H1 (cell line): Measurements from ENCODE around the gene CORO1C. TPM values are rescaled to one million over a fixed set of nuclear protein-coding genes. Genes with fewer than 3 reads are reported as not detected.

ENCODE experiments used
- CTCF ChIA-PET: fragments of 300-600 bp; sonication (Branson Sonifier 250); formaldehyde crosslinking; loops from one replicate; lab custom pipeline; 2021; ENCODE audit not compliant: partially characterized antibody; lab: Charles Lee
- POLR2A ChIA-PET: fragments of 300-600 bp; sonication (Branson Sonifier 250); formaldehyde crosslinking; loops from one replicate; lab custom pipeline; 2021; ENCODE audit warnings: inconsistent platforms; ENCODE audit not compliant: partially characterized antibody; lab: Charles Lee
- DNase-seq, 2 experiments: peaks; one replicate each; pipeline versions ENCODE4 v3.0.0 to v3.0.0-alpha.2; 2010 to 2022; ENCODE audit warnings: low spot score in 2 of 2, low read depth in 1 of 2, mixed read lengths in 1 of 2
- FAIRE-seq: peaks from 2 replicates; lab custom pipeline; 2011; peaks lifted over from hg19 to GRCh38; lab: Jason Lieb, UNC
- H2AFZ ChIP-seq: 2 replicates; pipeline ENCODE4 v1.8.1; 2012; ENCODE audit warnings: low read length, inconsistent platforms
- H2AK5ac ChIP-seq: 2 replicates; pipeline ENCODE4 v1.6.1; 2013; ENCODE audit warnings: low read depth, low read length
- H2BK120ac ChIP-seq: replicated peaks from 2 replicates; pipeline ENCODE3; 2013; ENCODE audit warnings: low read depth, low read length, inconsistent platforms
- H2BK12ac ChIP-seq: 2 replicates; pipeline ENCODE4 v1.6.1; 2013; ENCODE audit warnings: low read depth, low read length
- H2BK15ac ChIP-seq: 2 replicates; pipeline ENCODE4 v1.6.1; 2013; ENCODE audit warnings: low read length
- H2BK20ac ChIP-seq: 2 replicates; pipeline ENCODE4 v1.6.1; 2013; ENCODE audit warnings: low read length
- H2BK5ac ChIP-seq: 2 replicates; pipeline ENCODE4 v1.6.1; 2013; ENCODE audit warnings: low read depth, low read length
- H3K14ac ChIP-seq: 2 replicates; pipeline ENCODE4 v1.6.1; 2013; ENCODE audit warnings: inconsistent platforms; ENCODE audit not compliant: insufficient read length
- H3K18ac ChIP-seq: 2 replicates; pipeline ENCODE4 v1.6.1; 2013; ENCODE audit warnings: low read length; ENCODE audit errors: extremely low read depth
- H3K23ac ChIP-seq: 2 replicates; pipeline ENCODE4 v1.6.1; 2013; ENCODE audit warnings: inconsistent platforms; ENCODE audit not compliant: insufficient read length
- H3K23me2 ChIP-seq: 2 replicates; pipeline ENCODE4 v1.6.1; 2013; ENCODE audit warnings: low read depth, low read length
- H3K27ac ChIP-seq: 2 replicates; pipeline ENCODE4 v1.6.1; 2011; ENCODE audit warnings: low read depth, low read length, inconsistent platforms
- H3K27me3 ChIP-seq, 4 experiments: replicated peaks in 1 of 4; 1 replicate in 1 of 4; 2 replicates in 3 of 4; pipeline versions ENCODE4 v1.6.1 to v1.8.1; 2011 to 2013; ENCODE audit warnings: low read length in 3 of 4, mild to moderate bottlenecking in 3 of 4, inconsistent platforms in 2 of 4, mixed read lengths in 2 of 4, moderate library complexity in 1 of 4; ENCODE audit not compliant: control insufficient read depth in 3 of 4, insufficient read depth in 3 of 4; ENCODE audit errors: extremely low read depth in 1 of 4
- H3K36me3 ChIP-seq, 4 experiments: 2 replicates each; pipeline versions ENCODE4 v1.6.1 to v1.8.1; 2011 to 2013; ENCODE audit warnings: mild to moderate bottlenecking in 4 of 4, low read length in 3 of 4, moderate library complexity in 2 of 4, control low read depth in 1 of 4, inconsistent platforms in 1 of 4; ENCODE audit not compliant: insufficient read depth in 4 of 4, control insufficient read depth in 2 of 4
- H3K4ac ChIP-seq: replicated peaks from 2 replicates; pipeline ENCODE3; 2013; ENCODE audit warnings: low read length, low read depth, mixed read lengths, inconsistent platforms; ENCODE audit not compliant: insufficient read length
- H3K4me1 ChIP-seq, 4 experiments: replicated peaks in 1 of 4; 1 replicate in 1 of 4; 2 replicates in 3 of 4; pipeline versions ENCODE4 v1.6.1 to v1.8.1; 2011 to 2013; ENCODE audit warnings: low read length in 3 of 4, inconsistent platforms in 2 of 4, mixed read lengths in 1 of 4; ENCODE audit not compliant: insufficient read depth in 4 of 4, control insufficient read depth in 3 of 4
- H3K4me2 ChIP-seq, 2 experiments: 2 replicates each; pipeline versions ENCODE4 v1.6.1 to v1.8.1; 2011 to 2013; ENCODE audit warnings: low read depth in 2 of 2, low read length in 2 of 2, control low read depth in 1 of 2, inconsistent platforms in 1 of 2, mild to moderate bottlenecking in 1 of 2; ENCODE audit not compliant: insufficient read depth in 1 of 2
- H3K4me3 ChIP-seq, 4 experiments: fragments of 200-600, 300-600 bp in 1 of 4; sonication (generic), shearing (Covaris generic), sonication (Bioruptor Twin) in 1 of 4; 2 replicates each; pipeline versions ENCODE4 v1.5.1 to v1.8.1; 2011 to 2016; ENCODE audit warnings: low read length in 4 of 4, low read depth in 3 of 4, control low read depth in 2 of 4, inconsistent platforms in 2 of 4, mild to moderate bottlenecking in 2 of 4, mixed read lengths in 1 of 4, moderate library complexity in 1 of 4; ENCODE audit not compliant: insufficient read depth in 2 of 4; ENCODE audit errors: extremely low read depth in 1 of 4
- H3K56ac ChIP-seq: replicated peaks from 2 replicates; pipeline ENCODE3; 2013; ENCODE audit warnings: low read depth, mild to moderate bottlenecking, mixed read lengths, low read length, inconsistent platforms; ENCODE audit not compliant: insufficient read length
- H3K79me1 ChIP-seq: 2 replicates; pipeline ENCODE4 v1.6.1; 2013; ENCODE audit warnings: low read depth, low read length, control low read depth
- H3K79me2 ChIP-seq, 2 experiments: 2 replicates each; pipeline versions ENCODE4 v1.6.1 to v1.8.1; 2012 to 2013; ENCODE audit warnings: low read length in 2 of 2, mild to moderate bottlenecking in 2 of 2, inconsistent platforms in 1 of 2; ENCODE audit not compliant: insufficient read depth in 2 of 2, control insufficient read depth in 1 of 2
- H3K9ac ChIP-seq, 4 experiments: replicated peaks in 1 of 4; 1 replicate in 1 of 4; 2 replicates in 3 of 4; pipeline versions ENCODE4 v1.6.1 to v1.8.1; 2011 to 2013; ENCODE audit warnings: low read depth in 3 of 4, low read length in 3 of 4, control low read depth in 2 of 4, mild to moderate bottlenecking in 2 of 4, moderate library complexity in 2 of 4, inconsistent platforms in 1 of 4; ENCODE audit errors: extremely low read depth in 1 of 4
- H3K9me3 ChIP-seq, 2 experiments: 2 replicates each; pipeline versions ENCODE4 v1.6.1 to v1.8.1; 2012 to 2013; ENCODE audit warnings: mild to moderate bottlenecking in 2 of 2, moderate library complexity in 2 of 2, control low read depth in 1 of 2, inconsistent platforms in 1 of 2, low read depth in 1 of 2, low read length in 1 of 2, mixed read lengths in 1 of 2; ENCODE audit not compliant: insufficient read depth in 2 of 2
- H4K20me1 ChIP-seq, 2 experiments: replicated peaks in 1 of 2; 2 replicates each; pipeline versions ENCODE3 to v1.8.1; 2011 to 2013; ENCODE audit warnings: inconsistent platforms in 2 of 2, low read length in 2 of 2, mild to moderate bottlenecking in 1 of 2; ENCODE audit not compliant: insufficient read depth in 2 of 2, control insufficient read depth in 1 of 2
- H4K5ac ChIP-seq: 2 replicates; pipeline ENCODE4 v1.6.1; 2013; ENCODE audit warnings: low read length, low read depth, mixed read lengths, inconsistent platforms; ENCODE audit not compliant: insufficient read length
- H4K8ac ChIP-seq: 2 replicates; pipeline ENCODE4 v1.8.0; 2013; ENCODE audit warnings: mild to moderate bottlenecking, moderate library complexity, low read length, inconsistent platforms; ENCODE audit not compliant: insufficient read depth; ENCODE audit errors: extremely low read depth
- H4K91ac ChIP-seq: replicated peaks from 2 replicates; pipeline ENCODE3; 2013; ENCODE audit warnings: low read length, mixed read lengths, inconsistent platforms; ENCODE audit not compliant: insufficient read length
- CBX5 ChIP-seq: fragments of 300-800, 300-1000 bp; sonication (generic); IDR thresholded peaks from 2 replicates; pipeline ENCODE4 v1.7.1; 2016; ENCODE audit warnings: antibody characterized with exemption, low read length, low read depth
- JUN ChIP-seq: IDR thresholded peaks from 2 replicates; pipeline ENCODE4 v1.6.1; 2011; ENCODE audit warnings: low read depth, mild to moderate bottlenecking, improper control_type of control experiment, low read length
- RFX5 ChIP-seq: IDR thresholded peaks from 2 replicates; pipeline ENCODE4 v1.6.1; 2011; ENCODE audit warnings: low read depth, low read length, improper control_type of control experiment, borderline replicate concordance
- YY1 ChIP-seq: IDR thresholded peaks from 2 replicates; pipeline ENCODE4 v1.6.1; 2011; ENCODE audit warnings: low read depth, mild to moderate bottlenecking, low read length
- WGBS, 2 experiments: shearing (Covaris generic) in 1 of 2; methylation state at CpG; one replicate each; pipeline versions ENCODE4 v1.1.6 to v1.1.7; 2013 to 2015; ENCODE audit warnings: low lambda C conversion rate in 2 of 2, mixed read lengths in 2 of 2, inconsistent platforms in 1 of 2, low coverage in 1 of 2, missing lambda C conversion rate in 1 of 2; ENCODE audit not compliant: insufficient replicate concordance in 2 of 2, insufficient coverage in 1 of 2, insufficient read length in 1 of 2; ENCODE audit errors: extremely low coverage in 1 of 2, missing lambda C conversion rate in 1 of 2; 5-methylcytosine and 5-hydroxymethylcytosine counted together
- polyA plus RNA-seq, 7 experiments: library from polyadenylated mRNA; depleted of rRNA in 3 of 7; stranded (reverse) in 5 of 7; unstranded in 2 of 7; fragments of >200 nt in 5 of 7; fragments of 200-250 nt in 2 of 7; gene quantifications; 1 replicate in 5 of 7; 2 replicates in 1 of 7; 4 replicates in 1 of 7; pipeline versions ENCODE4 v1.2.1 to v1.2.3, GENCODE V29; 2011 to 2013; ENCODE audit warnings: missing spikeins in 2 of 7, mixed read lengths in 2 of 7
- total RNA-seq: library from RNA; stranded (reverse); fragmentation: NEBNext Ultra II Directional; extraction: Animal tissue kit (Norgen Biotek cat#: 25700); gene quantifications from 2 replicates; pipeline ENCODE4 v1.2.1, GENCODE V29; 2021
- TF ChIP-seq, protein P1 (sequence below): IDR thresholded peaks from 2 replicates; pipeline ENCODE4 v1.6.1; 2011; ENCODE audit warnings: low read length, improper control_type of control experiment

CORO1C gene
- total and polyA plus RNA-seq, 2 of the 8 experiments (the other 6 are each of a cell fraction or from before 2014, with no cell fraction given), result 72.7 to 120 TPM

DNA sequence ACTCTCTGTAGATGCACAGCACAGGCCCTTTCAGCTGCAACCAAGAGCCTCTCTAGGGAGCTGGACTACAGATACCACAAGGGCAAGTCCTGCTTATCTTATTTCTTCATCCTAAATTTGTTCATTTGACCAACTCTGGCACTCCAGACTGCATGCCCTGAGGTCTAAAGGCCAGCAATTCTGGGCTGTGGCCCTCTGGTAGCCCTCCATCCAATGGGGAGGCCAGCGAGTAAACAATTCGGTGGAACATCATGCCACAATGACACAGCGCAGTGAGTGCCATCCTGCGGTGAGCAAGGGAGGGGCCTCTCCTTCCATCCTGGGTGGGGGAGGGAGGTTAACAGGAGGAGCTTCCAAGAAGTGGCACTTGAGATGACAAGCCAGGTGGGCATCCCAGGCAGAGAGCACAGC is 97.0 kb downstream of the CORO1C start:
- Histone ChIP-seq H3K23me2 (no peaks in the 10 kb centered on the region), H3K14ac (no peak overlapping the region), H3K9ac (no peak overlapping the region), H2BK5ac (0 out of 2 replicates have a peak overlapping the region, but pooled peaks have one; percentile 35), H3K27ac (no peak overlapping the region), H2AK5ac (no peak overlapping the region), H4K8ac (no peak overlapping the region), H2BK15ac (0 out of 2 replicates have a peak overlapping the region, but pooled peaks have one; percentile 61), H3K56ac (no peak overlapping the region), H3K18ac (no peak overlapping the region; the same call in 1 of the 2 replicates), H2BK120ac (no peak overlapping the region), H3K4ac (no peak overlapping the region), H4K5ac (no peak overlapping the region), H4K20me1 (no peaks in the 10 kb centered on the region), H2AFZ (peak overlapping the region; percentile 36; the same call in 1 of the 2 replicates), H3K79me1 (no peaks in the 10 kb centered on the region), H3K23ac (no peak overlapping the region), H3K9me3 (no peaks in the 10 kb centered on the region), H3K4me2 (no peak overlapping the region; a peak in 1 of 4 replicates), H2BK20ac (no peak overlapping the region), H3K36me3 (no peaks in the 10 kb centered on the region), H2BK12ac (peak overlapping the region; percentile 27; the same call in 1 of the 2 replicates), H3K27me3 (no peaks in the 10 kb centered on the region), H3K4me3 (no peak overlapping the region), H4K91ac (no peak overlapping the region), H3K4me1 (peaks cover 18 to 43% (median 24%) of the 10 kb centered on the region in 4 experiments), H3K79me2 (no peaks in the 10 kb centered on the region)
- WGBS, 2 experiments, result 90% methylated on average over 4 of the region's 4 CpGs; no CpG with 5 or more reads in 1 of the 2 experiments
- FAIRE-seq, result no peak
- DNase-seq, result no peak
- ChIA-PET POLR2A (interaction anchor here (1.2 to 1.3 kb wide), 2 partner anchors 18 to 224 kb away, joined by 4 read pairs; no protein-coding TSS in a partner anchor), CTCF (interaction anchor here (1.2 to 10.0 kb wide), 3 partner anchors 14 to 22 kb away, joined by 3 to 90 read pairs (median 5); no protein-coding TSS in a partner anchor)
- no peak for TF ChIP-seq RFX5
- TF ChIP-seq YY1, result no peak
- no peak for TF ChIP-seq CBX5
- TF ChIP-seq, protein P1, sequence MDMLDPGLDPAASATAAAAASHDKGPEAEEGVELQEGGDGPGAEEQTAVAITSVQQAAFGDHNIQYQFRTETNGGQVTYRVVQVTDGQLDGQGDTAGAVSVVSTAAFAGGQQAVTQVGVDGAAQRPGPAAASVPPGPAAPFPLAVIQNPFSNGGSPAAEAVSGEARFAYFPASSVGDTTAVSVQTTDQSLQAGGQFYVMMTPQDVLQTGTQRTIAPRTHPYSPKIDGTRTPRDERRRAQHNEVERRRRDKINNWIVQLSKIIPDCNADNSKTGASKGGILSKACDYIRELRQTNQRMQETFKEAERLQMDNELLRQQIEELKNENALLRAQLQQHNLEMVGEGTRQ, result no peak
- TF ChIP-seq JUN, result no peak
